ENCODE measurements around the gene PTPRR. TPM values are rescaled to one million over a fixed set of nuclear protein-coding genes. Genes with fewer than 3 reads are reported as not detected.
"Not testable (repeated sequence)": the region's sequence is repeated elsewhere in the genome, so short reads cannot be mapped to it uniquely, and the experiment has no call there.

PTPRR gene
- total RNA-seq, 1 donor from 2014 or later = not detected

- no peaks in the 10 kb centered on the region for H3K4me1 Mint-ChIP-seq (ENCODE audit: low read depth)
- H3K36me3 Mint-ChIP-seq (ENCODE audit: low read depth) = peaks cover under 1% of the 10 kb centered on the region
- peaks cover 9% of the 10 kb centered on the region for H3K9me3 Mint-ChIP-seq (ENCODE audit: low read depth)
- DNase-seq (ENCODE audit: low spot score) = no peak
- peaks cover 10% of the 10 kb centered on the region for H3K27me3 Mint-ChIP-seq (ENCODE audit: low read depth)
- no peak overlapping the region for H3K27ac Mint-ChIP-seq (ENCODE audit: unreplicated experiment)
- TF ChIP-seq CTCF (IDR thresholded peaks at IDR 0.05) = no peak
- no peak overlapping the region for H3K4me3 Mint-ChIP-seq (ENCODE audit: unreplicated experiment)
Observed at GRCh38 chr12:70809887-70810286, 110.7 kb downstream of the PTPRR start.

- not testable (repeated sequence) for H3K9me3 Mint-ChIP-seq (ENCODE audit: low read depth); H3K27ac Mint-ChIP-seq (ENCODE audit: unreplicated experiment); DNase-seq (ENCODE audit: low spot score); H3K4me3 Mint-ChIP-seq (ENCODE audit: unreplicated experiment); H3K36me3 Mint-ChIP-seq (ENCODE audit: low read depth); H3K4me1 Mint-ChIP-seq (ENCODE audit: low read depth)
- H3K27me3 Mint-ChIP-seq (ENCODE audit: low read depth) = peaks cover 14% of the 10 kb centered on the region
Observed at GRCh38 chr12:70807993-70808392, 112.5 kb downstream of the PTPRR start.

DNA sequence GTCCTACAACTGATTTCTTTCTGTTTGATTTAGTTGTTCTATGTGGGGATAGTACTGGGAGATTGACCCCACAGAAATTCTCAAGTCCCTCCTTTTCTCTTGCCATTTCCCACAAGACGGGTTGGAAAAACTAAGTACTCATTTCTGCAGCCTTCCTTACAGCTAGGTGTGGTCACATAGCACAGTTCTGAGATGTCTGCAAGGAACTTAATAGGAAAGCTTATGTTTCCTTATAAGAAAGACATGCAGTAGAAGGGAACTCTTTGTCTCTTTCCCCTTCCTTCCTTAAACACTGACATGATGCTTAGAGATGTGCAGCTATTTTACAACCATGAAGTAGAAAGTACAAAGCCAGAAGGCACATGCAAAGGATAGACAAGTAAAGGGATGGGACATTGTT, 113.7 kb downstream of the PTPRR start:
- Mint-ChIP-seq H3K36me3 (ENCODE audit: low read depth) (no peaks in the 10 kb centered on the region), H3K27me3 (ENCODE audit: low read depth) (peaks cover 13% of the 10 kb centered on the region), H3K27ac (ENCODE audit: unreplicated experiment) (no peak overlapping the region), H3K4me3 (ENCODE audit: unreplicated experiment) (no peak overlapping the region), H3K9me3 (ENCODE audit: low read depth) (peaks cover 6% of the 10 kb centered on the region), H3K4me1 (ENCODE audit: low read depth) (no peaks in the 10 kb centered on the region)
- no peak for TF ChIP-seq CTCF (IDR thresholded peaks at IDR 0.05)
- no peak for DNase-seq (ENCODE audit: low spot score)

DNA sequence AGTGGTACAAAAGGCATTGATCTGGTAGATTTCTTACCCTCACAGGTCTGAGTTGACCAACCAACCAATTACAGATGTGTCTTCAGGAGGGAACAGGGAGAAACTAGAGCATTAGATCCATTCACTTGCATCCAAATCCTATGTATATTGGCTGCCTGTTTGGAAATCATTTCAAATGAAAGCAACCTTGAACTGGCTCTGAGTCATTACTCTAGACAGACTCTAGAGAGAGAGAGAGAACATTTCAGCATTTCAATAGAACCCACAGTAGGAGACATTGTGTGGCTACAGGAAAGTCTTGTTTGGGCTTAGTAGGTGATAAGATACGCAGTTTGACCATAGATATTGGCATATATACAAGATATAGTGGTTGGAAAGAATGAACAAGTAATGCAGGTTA, 114.5 kb downstream of the PTPRR start:
- no peak for TF ChIP-seq CTCF (IDR thresholded peaks at IDR 0.05)
- Mint-ChIP-seq H3K9me3 (ENCODE audit: low read depth) (peaks cover 6% of the 10 kb centered on the region), H3K4me1 (ENCODE audit: low read depth) (no peaks in the 10 kb centered on the region), H3K36me3 (ENCODE audit: low read depth) (no peaks in the 10 kb centered on the region), H3K4me3 (ENCODE audit: unreplicated experiment) (no peak overlapping the region), H3K27me3 (ENCODE audit: low read depth) (peaks cover 18% of the 10 kb centered on the region), H3K27ac (ENCODE audit: unreplicated experiment) (no peak overlapping the region)
- DNase-seq (ENCODE audit: low spot score) = no peak

DNA sequence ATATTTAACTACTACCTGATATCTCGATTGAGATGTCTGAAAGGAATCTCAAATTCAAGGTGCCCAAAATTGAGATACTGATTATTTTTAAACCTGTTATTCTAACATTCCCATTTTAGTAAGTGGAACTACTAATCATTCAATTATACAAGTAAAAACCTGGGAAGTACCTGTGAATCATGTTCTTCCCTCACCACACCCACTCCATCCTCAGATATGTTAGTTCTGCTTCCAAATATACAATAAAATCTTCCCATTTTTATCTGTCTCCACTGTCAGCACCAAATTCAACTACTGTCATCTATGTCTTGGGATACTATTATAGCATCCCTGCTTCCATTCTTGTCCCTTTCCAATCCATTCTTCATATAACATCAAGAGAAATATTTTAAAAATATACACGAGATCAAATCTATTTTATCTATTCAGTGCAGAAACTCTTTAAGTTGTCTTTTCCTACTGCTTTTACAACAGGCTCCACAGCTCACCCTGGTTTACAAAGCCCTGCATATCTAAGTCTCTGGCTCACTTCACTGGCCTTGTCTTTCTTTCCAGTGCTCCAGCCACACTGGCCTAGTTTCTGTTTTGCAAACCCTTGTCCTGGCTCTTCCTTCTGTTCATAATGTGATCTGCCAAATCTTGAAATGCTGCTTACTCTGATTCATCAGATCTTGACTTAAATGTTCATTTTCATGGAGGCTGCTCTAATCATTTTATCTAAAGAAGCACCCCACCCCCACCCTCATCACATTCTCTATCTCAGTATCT, 122.3 kb downstream of the PTPRR start:
- TF ChIP-seq CTCF (IDR thresholded peaks at IDR 0.05) = no peak
- Mint-ChIP-seq H3K27me3 (ENCODE audit: low read depth) (peaks cover 8% of the 10 kb centered on the region), H3K4me1 (ENCODE audit: low read depth) (no peaks in the 10 kb centered on the region), H3K9me3 (ENCODE audit: low read depth) (no peaks in the 10 kb centered on the region), H3K4me3 (ENCODE audit: unreplicated experiment) (no peak overlapping the region), H3K36me3 (ENCODE audit: low read depth) (no peaks in the 10 kb centered on the region), H3K27ac (ENCODE audit: unreplicated experiment) (no peak overlapping the region)
- DNase-seq (ENCODE audit: low spot score) = no peak

DNA sequence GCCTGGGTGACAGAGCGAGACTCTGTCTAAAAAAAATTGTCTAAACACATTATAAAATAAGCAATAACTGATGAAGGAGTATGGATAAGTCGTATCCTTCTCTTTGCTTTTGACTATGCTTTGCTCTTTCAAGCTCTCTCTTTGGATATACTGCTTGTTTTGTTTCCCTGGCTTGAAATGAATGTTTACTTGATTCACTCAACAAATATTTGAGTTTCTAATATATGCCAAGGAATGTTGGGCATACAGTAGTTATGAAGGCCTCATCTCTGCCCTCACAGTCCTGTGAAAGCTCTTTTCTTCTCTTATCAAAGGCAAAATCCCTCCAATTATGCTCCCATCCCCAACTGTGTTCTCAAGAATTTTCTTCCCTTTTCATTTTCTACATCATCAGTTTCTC, 123.5 kb downstream of the PTPRR start:
- peaks cover 7% of the 10 kb centered on the region for H3K27me3 Mint-ChIP-seq (ENCODE audit: low read depth)
- H3K4me3 Mint-ChIP-seq (ENCODE audit: unreplicated experiment) = no peak overlapping the region
- no peak overlapping the region for H3K27ac Mint-ChIP-seq (ENCODE audit: unreplicated experiment)
- no peaks in the 10 kb centered on the region for H3K9me3 Mint-ChIP-seq (ENCODE audit: low read depth)
- no peaks in the 10 kb centered on the region for H3K4me1 Mint-ChIP-seq (ENCODE audit: low read depth)
- H3K36me3 Mint-ChIP-seq (ENCODE audit: low read depth) = no peaks in the 10 kb centered on the region
- TF ChIP-seq CTCF (IDR thresholded peaks at IDR 0.05) = no peak
- DNase-seq (ENCODE audit: low spot score) = no peak

Data from chondrocyte (in vitro differentiated cells).